ENCODE data around the gene COL25A1. TPM values are rescaled to one million over a fixed set of nuclear protein-coding genes. Genes with fewer than 3 reads are reported as not detected.
"Not testable (repeated sequence)": the region's sequence is repeated elsewhere in the genome, so short reads cannot be mapped to it uniquely, and the experiment has no call there.

Gene COL25A1
- total RNA-seq, 1 donor from 2014 or later, result 3.9 TPM

DNA sequence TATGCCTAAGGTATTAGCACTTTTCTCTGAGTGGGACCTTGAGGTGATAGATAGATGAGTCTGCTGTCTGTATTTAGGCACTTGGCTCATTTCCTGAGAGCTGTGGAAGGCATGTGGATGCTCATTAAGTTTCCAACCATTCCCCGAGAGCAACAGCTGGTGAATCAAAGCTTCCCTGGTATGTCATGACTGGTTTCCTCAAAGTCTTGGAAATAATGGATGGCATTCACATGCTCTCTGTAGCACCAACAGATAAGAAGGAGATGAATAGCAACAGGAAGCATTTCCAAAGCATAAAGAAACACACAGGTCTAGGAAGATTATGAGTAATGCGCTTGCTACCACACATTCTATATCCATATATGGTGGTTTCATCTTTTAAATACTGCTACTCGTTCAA is 421.3 kb downstream of the COL25A1 start:
- Mint-ChIP-seq H3K4me1 (ENCODE audit: low read depth) (peaks cover 2% of the 10 kb centered on the region), H3K36me3 (ENCODE audit: insufficient read depth) (no peaks in the 10 kb centered on the region), H3K9me3 (ENCODE audit: low read depth) (no peaks in the 10 kb centered on the region), H3K27ac (no peak overlapping the region), H3K4me3 (ENCODE audit: low read depth) (no peak overlapping the region), H3K27me3 (no peaks in the 10 kb centered on the region)
- TF ChIP-seq, protein P1, sequence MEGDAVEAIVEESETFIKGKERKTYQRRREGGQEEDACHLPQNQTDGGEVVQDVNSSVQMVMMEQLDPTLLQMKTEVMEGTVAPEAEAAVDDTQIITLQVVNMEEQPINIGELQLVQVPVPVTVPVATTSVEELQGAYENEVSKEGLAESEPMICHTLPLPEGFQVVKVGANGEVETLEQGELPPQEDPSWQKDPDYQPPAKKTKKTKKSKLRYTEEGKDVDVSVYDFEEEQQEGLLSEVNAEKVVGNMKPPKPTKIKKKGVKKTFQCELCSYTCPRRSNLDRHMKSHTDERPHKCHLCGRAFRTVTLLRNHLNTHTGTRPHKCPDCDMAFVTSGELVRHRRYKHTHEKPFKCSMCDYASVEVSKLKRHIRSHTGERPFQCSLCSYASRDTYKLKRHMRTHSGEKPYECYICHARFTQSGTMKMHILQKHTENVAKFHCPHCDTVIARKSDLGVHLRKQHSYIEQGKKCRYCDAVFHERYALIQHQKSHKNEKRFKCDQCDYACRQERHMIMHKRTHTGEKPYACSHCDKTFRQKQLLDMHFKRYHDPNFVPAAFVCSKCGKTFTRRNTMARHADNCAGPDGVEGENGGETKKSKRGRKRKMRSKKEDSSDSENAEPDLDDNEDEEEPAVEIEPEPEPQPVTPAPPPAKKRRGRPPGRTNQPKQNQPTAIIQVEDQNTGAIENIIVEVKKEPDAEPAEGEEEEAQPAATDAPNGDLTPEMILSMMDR (IDR thresholded peaks at IDR 0.05; ENCODE audit: unreplicated experiment), result no peak
- no peak for DNase-seq (ENCODE audit: low spot score, unreplicated experiment)

DNA sequence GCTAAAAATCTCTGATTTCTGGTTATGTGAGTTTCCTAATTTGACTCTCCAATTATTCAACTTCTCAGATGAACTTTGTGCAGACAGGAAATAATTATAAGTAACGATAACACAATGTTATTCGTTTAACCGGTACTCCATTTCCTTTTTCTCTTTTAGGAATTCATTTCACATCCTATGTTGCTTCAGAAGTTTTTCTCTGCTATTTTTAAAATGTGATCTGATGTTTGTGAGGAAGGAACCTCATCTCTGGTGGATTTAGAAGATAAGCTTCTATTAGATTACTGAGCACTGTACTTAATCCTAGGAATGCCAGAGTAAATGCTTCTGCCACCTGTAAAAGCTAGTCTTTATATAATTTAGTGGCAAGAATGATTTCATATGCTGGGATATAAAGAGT is 423.7 kb downstream of the COL25A1 start:
- Mint-ChIP-seq H3K4me3 (ENCODE audit: low read depth) (no peak overlapping the region), H3K27me3 (no peaks in the 10 kb centered on the region), H3K4me1 (ENCODE audit: low read depth) (no peaks in the 10 kb centered on the region), H3K9me3 (ENCODE audit: low read depth) (no peaks in the 10 kb centered on the region), H3K36me3 (ENCODE audit: insufficient read depth) (no peaks in the 10 kb centered on the region), H3K27ac (no peak overlapping the region)
- TF ChIP-seq, protein P1 (IDR thresholded peaks at IDR 0.05; ENCODE audit: unreplicated experiment), result no peak
- no peak for DNase-seq (ENCODE audit: low spot score, unreplicated experiment)

DNA sequence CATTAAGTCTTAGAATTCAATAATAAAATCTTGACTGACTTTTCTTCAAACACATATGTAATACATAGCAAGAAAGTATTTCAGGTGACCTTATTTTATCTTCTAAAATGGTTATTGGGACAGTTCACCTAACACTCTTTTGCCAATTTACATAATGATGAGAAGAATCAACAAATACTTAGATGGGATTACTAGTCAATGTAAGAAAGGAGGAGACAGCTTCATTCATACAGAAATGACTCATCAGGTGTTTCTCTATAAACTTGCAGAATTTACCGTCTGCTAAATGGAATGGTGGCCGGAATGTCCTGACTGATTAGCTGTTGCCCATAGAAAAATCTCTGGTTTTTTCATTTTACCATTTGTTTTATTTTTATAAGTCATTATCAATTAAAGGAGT is 424.6 kb downstream of the COL25A1 start:
- TF ChIP-seq, protein P1 (IDR thresholded peaks at IDR 0.05; ENCODE audit: unreplicated experiment), result no peak
- Mint-ChIP-seq H3K27me3 (no peaks in the 10 kb centered on the region), H3K36me3 (ENCODE audit: insufficient read depth) (no peaks in the 10 kb centered on the region), H3K27ac (no peak overlapping the region), H3K4me1 (ENCODE audit: low read depth) (no peaks in the 10 kb centered on the region), H3K4me3 (ENCODE audit: low read depth) (no peak overlapping the region), H3K9me3 (ENCODE audit: low read depth) (no peaks in the 10 kb centered on the region)
- no peak for DNase-seq (ENCODE audit: low spot score, unreplicated experiment)

DNA sequence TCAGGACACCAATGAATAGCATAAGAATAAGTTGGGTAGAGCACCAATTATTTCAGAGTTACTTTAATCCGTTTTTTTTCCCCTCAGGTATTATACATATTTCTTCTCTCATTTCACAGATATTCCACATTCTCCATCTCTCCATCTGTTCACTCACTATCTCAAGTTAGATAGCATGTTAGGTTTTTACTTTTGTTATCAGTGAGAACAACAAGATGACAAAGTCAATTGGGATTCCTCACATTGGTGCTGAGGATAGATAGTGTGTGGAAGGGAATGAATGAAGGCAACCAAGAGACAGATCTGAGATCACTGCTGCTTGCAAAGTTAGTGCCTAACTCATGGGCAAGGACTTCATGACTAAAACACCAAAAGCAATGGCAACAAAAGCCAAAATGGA is 427.7 kb downstream of the COL25A1 start:
- TF ChIP-seq, protein P1 (IDR thresholded peaks at IDR 0.05; ENCODE audit: unreplicated experiment), result no peak
- Mint-ChIP-seq H3K4me3 (ENCODE audit: low read depth) (no peak overlapping the region), H3K9me3 (ENCODE audit: low read depth) (no peaks in the 10 kb centered on the region), H3K27ac (no peak overlapping the region), H3K36me3 (ENCODE audit: insufficient read depth) (no peaks in the 10 kb centered on the region), H3K27me3 (no peaks in the 10 kb centered on the region), H3K4me1 (ENCODE audit: low read depth) (no peaks in the 10 kb centered on the region)
- no peak for DNase-seq (ENCODE audit: low spot score, unreplicated experiment)

DNA sequence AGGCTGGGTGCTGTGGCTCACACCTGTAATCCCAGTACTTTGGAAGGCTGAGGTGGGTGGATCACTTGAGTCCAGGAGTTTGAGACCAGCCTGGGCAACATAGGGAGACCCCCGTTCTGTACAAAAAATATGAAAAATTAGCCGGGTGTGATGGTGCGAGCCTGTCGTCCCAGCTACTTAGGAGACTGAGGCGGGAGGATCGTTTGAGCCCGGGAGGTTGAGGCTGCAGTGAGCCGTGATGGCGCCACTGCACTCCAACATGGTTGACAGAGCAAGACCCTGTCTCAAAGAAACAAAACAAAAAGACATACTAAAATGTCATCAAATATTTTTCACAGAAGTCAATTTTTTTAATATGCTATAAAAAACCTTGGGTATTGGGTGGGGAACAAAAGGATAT is 432.5 kb downstream of the COL25A1 start:
- H3K36me3 Mint-ChIP-seq (ENCODE audit: insufficient read depth); H3K27ac Mint-ChIP-seq; H3K9me3 Mint-ChIP-seq (ENCODE audit: low read depth); DNase-seq (ENCODE audit: low spot score, unreplicated experiment); H3K27me3 Mint-ChIP-seq; H3K4me3 Mint-ChIP-seq (ENCODE audit: low read depth); H3K4me1 Mint-ChIP-seq (ENCODE audit: low read depth): not testable (repeated sequence)

DNA sequence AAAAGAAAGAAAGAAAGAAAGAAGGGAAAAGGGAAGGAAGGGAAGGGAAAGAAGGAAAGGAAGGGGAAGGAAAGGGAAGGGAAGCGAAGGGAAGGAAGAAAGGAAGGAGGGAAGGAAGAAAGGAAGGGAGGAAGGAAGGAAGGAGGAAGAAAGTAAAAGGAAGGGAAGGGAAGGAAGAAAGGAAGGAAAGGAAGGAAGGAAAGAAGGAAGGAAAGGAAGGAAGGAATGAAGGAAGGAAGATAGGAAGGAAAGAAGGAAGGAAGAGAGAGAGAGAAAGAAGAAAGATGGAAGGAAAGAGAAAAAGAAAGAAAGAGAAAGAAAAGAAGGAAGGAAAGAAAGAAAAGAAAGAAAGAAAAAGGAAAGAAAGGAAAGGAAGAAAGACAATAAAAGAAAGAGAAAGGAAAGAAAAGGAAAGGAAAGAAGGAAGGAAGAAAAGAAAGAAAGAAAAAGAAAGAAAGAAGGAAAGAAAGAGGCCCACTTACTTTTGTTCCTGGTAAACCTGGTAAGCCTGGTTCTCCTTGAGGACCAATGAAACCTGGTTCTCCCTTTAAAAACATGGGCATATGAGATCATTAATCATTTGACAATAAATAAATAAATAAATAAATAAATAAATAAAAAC is 433.7 kb downstream of the COL25A1 start:
- TF ChIP-seq, protein P1 (IDR thresholded peaks at IDR 0.05; ENCODE audit: unreplicated experiment), result no peak
- H3K27ac Mint-ChIP-seq, result no peak overlapping the region
- H3K27me3 Mint-ChIP-seq, result no peaks in the 10 kb centered on the region
- no peak for DNase-seq (ENCODE audit: low spot score, unreplicated experiment)
- no peaks in the 10 kb centered on the region for H3K36me3 Mint-ChIP-seq (ENCODE audit: insufficient read depth)
- no peak overlapping the region for H3K4me3 Mint-ChIP-seq (ENCODE audit: low read depth)
- H3K4me1 Mint-ChIP-seq (ENCODE audit: low read depth), result no peaks in the 10 kb centered on the region
- no peaks in the 10 kb centered on the region for H3K9me3 Mint-ChIP-seq (ENCODE audit: low read depth)
